ENCODE data around the gene PARD3B.

The PARD3B gene

DNA sequence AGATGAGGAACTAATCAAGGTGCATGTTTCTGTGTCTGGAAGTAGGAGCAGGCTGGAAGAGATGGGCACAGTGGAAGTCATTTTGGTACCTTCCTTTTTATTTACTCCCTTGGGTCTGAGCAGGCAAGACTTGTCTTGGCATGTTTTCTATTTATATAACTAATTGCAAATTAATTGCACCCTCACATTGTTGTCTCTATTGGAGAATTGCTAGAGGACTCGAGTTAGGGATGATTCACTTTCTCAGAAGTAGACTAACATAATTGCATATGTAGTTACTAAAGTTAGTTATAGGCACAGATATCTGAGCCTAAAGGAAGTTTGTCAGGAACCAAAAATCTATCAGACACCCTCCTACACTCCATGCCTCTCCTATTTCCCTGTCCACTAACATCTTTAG, 1044.2 kb downstream of the PARD3B start:
- no peaks in the 10 kb centered on the region for H3K27me3 ChIP-seq (ENCODE audit: control insufficient read depth, insufficient read depth, low read length)
- no peak overlapping the region for H3K9ac ChIP-seq (ENCODE audit: low read depth, low read length)
- no peaks in the 10 kb centered on the region for H3K36me3 ChIP-seq (ENCODE audit: control insufficient read depth, insufficient read depth, low read length)
- no peak overlapping the region for H3K27ac ChIP-seq (ENCODE audit: low read depth, low read length)
- H3K9me3 ChIP-seq (ENCODE audit: control insufficient read depth, insufficient read depth, low read length), result no peaks in the 10 kb centered on the region
- H3K4me3 ChIP-seq (ENCODE audit: low read depth, low read length), result no peak overlapping the region
- H3K4me1 ChIP-seq (ENCODE audit: control insufficient read depth, insufficient read depth, low read length), result no peaks in the 10 kb centered on the region

DNA sequence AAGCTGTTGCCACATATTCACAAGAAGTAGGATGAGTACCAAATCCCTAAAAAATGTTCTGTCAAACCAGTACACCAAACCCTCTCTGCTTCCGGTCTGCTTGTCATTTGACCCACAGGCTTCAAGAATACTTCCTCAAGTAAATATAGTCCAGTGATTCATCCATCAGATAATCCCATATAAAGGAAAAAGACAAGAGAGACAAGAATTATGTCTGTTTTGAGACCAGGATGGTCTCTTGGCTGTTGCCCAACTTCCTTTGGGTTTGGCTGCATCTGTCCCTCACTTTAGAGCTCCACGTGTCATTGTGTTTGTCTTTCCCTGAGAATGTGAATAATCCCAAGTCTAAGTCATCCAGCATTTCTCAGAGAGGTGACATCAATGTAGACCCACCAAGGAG, 1045.5 kb downstream of the PARD3B start:
- Histone ChIP-seq H3K9me3 (ENCODE audit: control insufficient read depth, insufficient read depth, low read length) (no peaks in the 10 kb centered on the region), H3K27ac (ENCODE audit: low read depth, low read length) (no peak overlapping the region), H3K4me3 (ENCODE audit: low read depth, low read length) (no peak overlapping the region)

DNA sequence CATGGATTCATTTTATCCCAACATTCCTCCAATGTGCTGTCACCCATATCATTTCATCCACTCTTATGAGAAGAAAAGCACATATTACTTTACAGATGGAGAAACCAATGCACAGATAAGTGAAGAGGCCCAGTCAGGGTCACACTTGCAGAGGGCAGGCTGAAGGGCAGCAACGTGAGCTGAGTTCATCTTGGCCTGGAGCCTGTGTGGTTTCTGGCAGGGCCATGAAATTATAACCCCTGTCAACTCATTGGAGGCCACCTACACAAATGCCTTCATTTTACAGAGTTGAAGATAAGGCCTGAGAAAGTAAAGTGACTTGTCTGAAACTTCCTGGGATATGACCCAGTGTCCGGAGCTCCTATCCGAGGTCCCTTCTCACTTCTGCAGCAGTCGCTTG, 1048.6 kb downstream of the PARD3B start:
- Histone ChIP-seq H3K27me3 (ENCODE audit: control insufficient read depth, insufficient read depth, low read length) (no peaks in the 10 kb centered on the region), H3K36me3 (ENCODE audit: control insufficient read depth, insufficient read depth, low read length) (no peaks in the 10 kb centered on the region), H3K27ac (ENCODE audit: low read depth, low read length) (no peak overlapping the region), H3K9me3 (ENCODE audit: control insufficient read depth, insufficient read depth, low read length) (no peaks in the 10 kb centered on the region), H3K4me3 (ENCODE audit: low read depth, low read length) (no peak overlapping the region), H3K9ac (ENCODE audit: low read depth, low read length) (no peak overlapping the region), H3K4me1 (ENCODE audit: control insufficient read depth, insufficient read depth, low read length) (no peaks in the 10 kb centered on the region)

More for the DNA sequence above, 1045.5 kb downstream of the PARD3B start:
- no peaks in the 10 kb centered on the region for H3K36me3 ChIP-seq (ENCODE audit: control insufficient read depth, insufficient read depth, low read length)
- H3K27me3 ChIP-seq (ENCODE audit: control insufficient read depth, insufficient read depth, low read length), result no peaks in the 10 kb centered on the region
- no peak overlapping the region for H3K9ac ChIP-seq (ENCODE audit: low read depth, low read length)
- H3K4me1 ChIP-seq (ENCODE audit: control insufficient read depth, insufficient read depth, low read length), result no peaks in the 10 kb centered on the region

DNA sequence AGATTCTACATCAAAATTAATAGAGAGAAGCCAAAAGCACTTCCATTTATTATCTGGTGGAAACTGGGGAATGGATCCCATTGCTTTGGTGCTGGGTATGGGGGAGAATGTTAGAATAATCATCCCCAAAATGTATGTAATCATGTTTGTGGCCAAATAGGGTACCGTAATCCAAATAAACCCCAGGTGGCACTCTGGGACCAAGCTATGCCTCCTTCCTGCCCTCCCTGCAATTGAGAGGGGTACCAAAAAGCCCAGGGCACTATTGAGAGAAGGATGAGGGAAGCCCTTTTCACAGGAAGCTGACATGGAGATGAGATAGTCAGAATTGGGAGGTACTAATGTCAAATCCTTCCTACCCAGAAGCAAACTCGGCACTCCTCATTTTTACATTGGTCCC, 1051.3 kb downstream of the PARD3B start:
- H3K27ac ChIP-seq (ENCODE audit: low read depth, low read length), result no peak overlapping the region
- H3K9ac ChIP-seq (ENCODE audit: low read depth, low read length), result no peak overlapping the region
- no peaks in the 10 kb centered on the region for H3K27me3 ChIP-seq (ENCODE audit: control insufficient read depth, insufficient read depth, low read length)
- no peaks in the 10 kb centered on the region for H3K36me3 ChIP-seq (ENCODE audit: control insufficient read depth, insufficient read depth, low read length)
- no peaks in the 10 kb centered on the region for H3K9me3 ChIP-seq (ENCODE audit: control insufficient read depth, insufficient read depth, low read length)
- H3K4me3 ChIP-seq (ENCODE audit: low read depth, low read length), result no peak overlapping the region
- no peaks in the 10 kb centered on the region for H3K4me1 ChIP-seq (ENCODE audit: control insufficient read depth, insufficient read depth, low read length)

DNA sequence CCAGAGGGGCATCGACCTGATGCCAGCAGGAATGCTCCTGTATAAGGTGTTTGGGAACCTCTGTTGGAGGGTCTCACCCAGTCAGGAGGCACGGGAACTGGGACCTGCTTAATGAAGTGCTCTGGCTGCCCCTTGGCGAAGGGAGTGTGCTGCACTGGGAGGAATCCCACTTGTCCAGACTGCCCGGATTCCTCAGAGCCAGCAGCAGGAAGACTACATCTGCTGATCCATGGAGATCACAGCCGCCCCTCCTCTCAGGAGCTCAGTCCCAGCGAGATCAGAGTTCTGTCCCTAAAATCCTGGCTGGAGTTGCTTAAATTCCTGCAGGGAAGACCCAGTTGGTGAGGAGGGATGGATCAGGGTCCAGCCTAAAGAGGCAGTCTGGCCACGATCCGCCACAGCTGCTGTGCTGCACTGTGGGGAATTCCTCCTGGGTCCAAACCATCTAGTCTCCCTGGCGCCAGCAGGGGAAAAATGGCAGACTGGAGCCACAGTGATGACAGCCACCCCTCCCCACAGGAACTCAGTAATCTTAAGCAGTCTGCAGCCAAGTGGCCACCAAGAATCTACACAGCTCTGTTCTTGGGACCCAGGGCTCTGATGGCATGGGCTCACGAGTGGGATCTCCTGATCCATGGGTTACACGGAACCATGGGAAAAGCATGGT, 1060.5 kb downstream of the PARD3B start:
- peaks cover 3% of the 10 kb centered on the region; the same call in 1 of the 2 replicates for H3K9me3 ChIP-seq (ENCODE audit: control insufficient read depth, insufficient read depth, low read length)
- no peak overlapping the region for H3K27ac ChIP-seq (ENCODE audit: low read depth, low read length)
- no peaks in the 10 kb centered on the region for H3K27me3 ChIP-seq (ENCODE audit: control insufficient read depth, insufficient read depth, low read length)
- no peak overlapping the region for H3K9ac ChIP-seq (ENCODE audit: low read depth, low read length)
- no peaks in the 10 kb centered on the region for H3K36me3 ChIP-seq (ENCODE audit: control insufficient read depth, insufficient read depth, low read length)
- H3K4me3 ChIP-seq (ENCODE audit: low read depth, low read length), result no peak overlapping the region
- peaks cover 4% of the 10 kb centered on the region; the same call in 1 of the 2 replicates for H3K4me1 ChIP-seq (ENCODE audit: control insufficient read depth, insufficient read depth, low read length)

DNA sequence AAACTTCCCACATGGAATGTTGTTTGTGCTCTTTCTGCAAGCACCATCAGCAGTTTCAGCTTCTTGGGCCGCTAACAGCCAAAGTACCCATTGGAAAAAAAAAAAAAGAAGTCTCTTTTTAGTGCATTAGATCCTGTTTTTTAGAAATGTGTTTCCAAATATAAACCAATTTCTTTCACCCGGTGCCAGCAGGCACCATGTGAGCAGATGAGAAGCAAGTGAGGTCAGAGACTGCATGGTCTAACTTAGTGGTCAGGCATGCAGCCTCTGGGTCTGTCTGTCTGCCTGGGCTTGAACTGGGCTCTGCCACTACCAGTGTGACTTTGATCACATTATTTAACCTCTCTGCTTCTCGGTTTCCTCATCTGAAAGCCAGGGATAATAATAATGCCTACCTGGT, 1061.9 kb downstream of the PARD3B start:
- Histone ChIP-seq H3K27me3 (ENCODE audit: control insufficient read depth, insufficient read depth, low read length) (no peaks in the 10 kb centered on the region), H3K9me3 (ENCODE audit: control insufficient read depth, insufficient read depth, low read length) (peaks cover 3% of the 10 kb centered on the region; the same call in 1 of the 2 replicates), H3K4me3 (ENCODE audit: low read depth, low read length) (no peak overlapping the region), H3K9ac (ENCODE audit: low read depth, low read length) (no peak overlapping the region), H3K27ac (ENCODE audit: low read depth, low read length) (no peak overlapping the region), H3K36me3 (ENCODE audit: control insufficient read depth, insufficient read depth, low read length) (no peaks in the 10 kb centered on the region), H3K4me1 (ENCODE audit: control insufficient read depth, insufficient read depth, low read length) (peaks cover 7% of the 10 kb centered on the region; the same call in 1 of the 2 replicates)

DNA sequence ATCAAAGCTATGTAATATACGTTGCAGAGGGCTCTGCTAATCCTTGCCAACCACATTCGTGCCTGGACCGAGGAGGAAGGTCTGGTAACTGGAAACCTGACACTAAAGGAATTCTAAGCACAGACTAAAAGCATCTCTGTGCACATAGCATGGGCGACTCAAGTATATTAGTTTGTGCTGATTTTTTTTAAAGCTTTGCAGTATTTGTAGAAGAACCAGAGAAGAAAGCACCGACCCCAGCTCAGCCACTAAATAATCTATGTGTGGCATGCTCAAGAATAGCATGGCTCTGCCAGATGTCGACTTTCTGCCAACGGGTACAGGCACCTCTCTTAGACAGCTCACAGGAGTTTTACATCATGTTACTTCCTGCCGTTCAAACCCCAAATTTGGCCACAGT, 1063.8 kb downstream of the PARD3B start:
- H3K4me3 ChIP-seq (ENCODE audit: low read depth, low read length), result no peak overlapping the region
- no peak overlapping the region for H3K9ac ChIP-seq (ENCODE audit: low read depth, low read length)
- peaks cover 3% of the 10 kb centered on the region; the same call in 1 of the 2 replicates for H3K9me3 ChIP-seq (ENCODE audit: control insufficient read depth, insufficient read depth, low read length)
- no peaks in the 10 kb centered on the region for H3K36me3 ChIP-seq (ENCODE audit: control insufficient read depth, insufficient read depth, low read length)
- no peaks in the 10 kb centered on the region for H3K27me3 ChIP-seq (ENCODE audit: control insufficient read depth, insufficient read depth, low read length)
- peaks cover 14% of the 10 kb centered on the region for H3K4me1 ChIP-seq (ENCODE audit: control insufficient read depth, insufficient read depth, low read length)
- H3K27ac ChIP-seq (ENCODE audit: low read depth, low read length), result no peak overlapping the region

DNA sequence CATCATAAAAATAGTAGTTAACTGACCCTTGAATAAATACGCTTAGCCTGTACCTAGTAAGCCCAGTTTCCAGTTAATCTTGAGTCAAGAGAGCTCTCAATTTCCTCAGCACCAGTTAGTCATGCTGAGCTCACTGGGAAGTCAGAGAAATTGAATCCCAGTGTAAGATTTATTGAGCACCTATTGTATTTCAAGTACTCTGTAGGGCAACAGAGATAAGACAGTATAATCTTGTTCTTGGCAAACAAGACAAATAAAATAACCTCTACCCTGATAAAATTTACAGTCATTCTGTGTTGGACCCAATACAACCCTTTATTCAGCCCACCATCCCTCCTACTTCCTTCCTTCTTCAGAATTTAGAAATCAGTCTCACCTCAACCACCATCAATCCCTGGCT, 1065.2 kb downstream of the PARD3B start:
- Histone ChIP-seq H3K36me3 (ENCODE audit: control insufficient read depth, insufficient read depth, low read length) (no peaks in the 10 kb centered on the region), H3K27me3 (ENCODE audit: control insufficient read depth, insufficient read depth, low read length) (no peaks in the 10 kb centered on the region), H3K9ac (ENCODE audit: low read depth, low read length) (no peak overlapping the region), H3K9me3 (ENCODE audit: control insufficient read depth, insufficient read depth, low read length) (no peaks in the 10 kb centered on the region), H3K27ac (ENCODE audit: low read depth, low read length) (no peak overlapping the region), H3K4me3 (ENCODE audit: low read depth, low read length) (no peak overlapping the region), H3K4me1 (ENCODE audit: control insufficient read depth, insufficient read depth, low read length) (peaks cover 14% of the 10 kb centered on the region)

DNA sequence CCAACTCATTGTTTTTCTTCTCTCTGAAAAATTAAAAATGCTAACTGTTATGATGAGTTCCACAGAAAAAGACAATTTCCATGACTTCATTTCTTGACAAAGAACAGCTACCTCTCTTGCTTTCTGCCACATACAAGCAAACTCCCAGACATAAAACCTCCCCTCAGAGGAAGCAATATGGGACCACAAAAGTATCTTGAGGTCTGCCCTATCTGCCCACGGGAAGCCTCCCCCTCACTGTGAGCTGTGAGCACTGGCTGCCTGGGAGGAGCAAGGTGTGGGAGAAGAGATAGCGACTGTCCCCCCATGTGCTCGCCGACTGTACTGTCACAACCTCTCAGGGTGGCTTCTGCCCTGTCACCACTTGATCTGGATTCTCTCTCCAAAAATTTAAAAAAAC, 1067.4 kb downstream of the PARD3B start:
- H3K4me3 ChIP-seq (ENCODE audit: low read depth, low read length), result no peak overlapping the region
- H3K9ac ChIP-seq (ENCODE audit: low read depth, low read length), result no peak overlapping the region
- no peak overlapping the region for H3K27ac ChIP-seq (ENCODE audit: low read depth, low read length)

DNA sequence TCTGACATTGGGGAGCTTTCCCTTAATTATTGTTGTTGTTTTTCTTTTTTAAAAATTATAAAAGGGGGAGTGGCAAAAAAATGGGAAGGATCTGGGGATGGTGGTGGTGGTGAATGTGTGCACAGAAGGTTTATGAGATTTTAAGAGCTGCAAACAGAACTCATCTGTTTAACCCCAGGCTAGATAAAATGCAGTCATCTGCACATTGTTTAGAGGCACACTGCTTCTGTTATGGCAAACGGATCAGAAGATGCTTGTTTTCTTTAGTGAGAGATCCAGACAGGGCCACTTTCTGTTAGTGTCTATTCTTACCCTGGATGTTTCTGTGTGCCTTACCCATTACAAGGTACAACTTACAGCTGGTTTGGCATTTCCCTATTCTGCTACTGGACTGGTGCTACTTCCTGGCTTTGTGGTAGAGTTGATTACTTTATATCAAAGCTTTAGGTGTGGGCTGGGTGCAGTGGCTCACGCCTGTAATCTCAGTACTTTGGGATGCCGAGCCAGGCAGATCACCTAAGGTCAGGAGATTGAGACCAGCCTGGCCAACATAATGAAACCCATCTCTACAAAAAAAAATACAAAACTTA, 1068.8 kb downstream of the PARD3B start:
- no peaks in the 10 kb centered on the region for H3K27me3 ChIP-seq (ENCODE audit: control insufficient read depth, insufficient read depth, low read length)
- H3K36me3 ChIP-seq (ENCODE audit: control insufficient read depth, insufficient read depth, low read length), result no peaks in the 10 kb centered on the region
- H3K4me3 ChIP-seq (ENCODE audit: low read depth, low read length), result no peak overlapping the region
- H3K27ac ChIP-seq (ENCODE audit: low read depth, low read length), result no peak overlapping the region
- H3K9me3 ChIP-seq (ENCODE audit: control insufficient read depth, insufficient read depth, low read length), result no peaks in the 10 kb centered on the region
- H3K9ac ChIP-seq (ENCODE audit: low read depth, low read length), result no peak overlapping the region
- peaks cover 14% of the 10 kb centered on the region for H3K4me1 ChIP-seq (ENCODE audit: control insufficient read depth, insufficient read depth, low read length)

More for the DNA sequence above, 1067.4 kb downstream of the PARD3B start:
- Histone ChIP-seq H3K36me3 (ENCODE audit: control insufficient read depth, insufficient read depth, low read length) (no peaks in the 10 kb centered on the region), H3K27me3 (ENCODE audit: control insufficient read depth, insufficient read depth, low read length) (no peaks in the 10 kb centered on the region), H3K9me3 (ENCODE audit: control insufficient read depth, insufficient read depth, low read length) (no peaks in the 10 kb centered on the region), H3K4me1 (ENCODE audit: control insufficient read depth, insufficient read depth, low read length) (peaks cover 14% of the 10 kb centered on the region)

DNA sequence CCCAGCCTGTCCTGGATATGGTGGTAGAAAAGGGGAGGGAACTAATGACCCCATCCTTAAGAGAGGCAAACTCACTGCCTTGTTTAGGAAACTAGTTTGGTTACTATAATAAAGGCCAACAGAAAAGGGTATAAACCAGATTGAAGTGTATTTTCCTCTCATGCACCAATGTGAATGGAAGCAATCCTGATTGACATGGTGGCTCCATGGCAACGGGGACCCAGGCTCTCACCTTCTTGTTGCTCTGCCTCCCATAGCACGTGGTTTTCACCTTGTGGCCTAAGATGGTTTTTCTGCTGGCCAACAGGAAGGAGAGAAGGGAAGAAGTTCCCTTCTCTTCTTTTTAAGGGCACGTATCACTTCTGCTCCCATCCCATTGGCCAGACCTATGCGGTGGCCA, 1069.7 kb downstream of the PARD3B start:
- Histone ChIP-seq H3K27ac (ENCODE audit: low read depth, low read length) (no peak overlapping the region), H3K9me3 (ENCODE audit: control insufficient read depth, insufficient read depth, low read length) (no peaks in the 10 kb centered on the region), H3K4me1 (ENCODE audit: control insufficient read depth, insufficient read depth, low read length) (peaks cover 11% of the 10 kb centered on the region), H3K4me3 (ENCODE audit: low read depth, low read length) (no peak overlapping the region), H3K9ac (ENCODE audit: low read depth, low read length) (no peak overlapping the region), H3K27me3 (ENCODE audit: control insufficient read depth, insufficient read depth, low read length) (no peaks in the 10 kb centered on the region), H3K36me3 (ENCODE audit: control insufficient read depth, insufficient read depth, low read length) (no peaks in the 10 kb centered on the region)

Data from HUES48 (cell line).